Type B pancreatic cell (in vitro differentiated cells): ENCODE measurements around the gene PDE6G. TPM values are rescaled to one million over a fixed set of nuclear protein-coding genes. Genes with fewer than 3 reads are reported as not detected.

Source experiments
- DNase-seq: peaks from one replicate; pipeline ENCODE4 v3.0.0; 2021; ENCODE audit warnings: mixed read lengths; ENCODE audit not compliant: unreplicated experiment; ENCODE audit errors: extremely low spot score
- H3K27ac Mint-ChIP-seq: 2 replicates; pipeline ENCODE4 v1.8.0; 2021; ENCODE audit warnings: mild to moderate bottlenecking, mixed read lengths
- H3K27me3 Mint-ChIP-seq: 2 replicates; pipeline ENCODE4 v1.8.0; 2021; ENCODE audit warnings: mixed read lengths
- H3K36me3 Mint-ChIP-seq: 2 replicates; pipeline ENCODE4 v1.8.0; 2021; ENCODE audit warnings: mixed read lengths
- H3K4me1 Mint-ChIP-seq: one replicate; pipeline ENCODE4 v1.8.0; 2021; ENCODE audit warnings: mixed read lengths; ENCODE audit not compliant: unreplicated experiment
- H3K4me3 Mint-ChIP-seq: 2 replicates; pipeline ENCODE4 v1.8.0; 2021; ENCODE audit warnings: mild to moderate bottlenecking, mixed read lengths
- H3K9me3 Mint-ChIP-seq: 2 replicates; pipeline ENCODE4 v1.8.0; 2021; ENCODE audit warnings: mixed read lengths
- CTCF ChIP-seq: fragments of 200-600 bp; sonication (generic); conservative IDR thresholded peaks from 2 replicates; pipeline ENCODE4 v1.5.0; 2021; ENCODE audit warnings: antibody characterized with exemption, mild to moderate bottlenecking
- total RNA-seq: library from RNA; stranded (reverse); gene quantifications from 2 replicates; pipeline ENCODE4 v1.2.1, GENCODE V29; 2021; ENCODE audit warnings: low replicate concordance

PDE6G gene
- total RNA-seq, 1 donor from 2014 or later, result 0.97 TPM

GRCh38 chr17:81690549-81690948 lies 34.2 kb upstream of the PDE6G start:
- no peaks in the 10 kb centered on the region for H3K9me3 Mint-ChIP-seq
- TF ChIP-seq CTCF, result no peak
- DNase-seq, result no peak
- H3K27ac Mint-ChIP-seq, result no peak overlapping the region
- H3K4me3 Mint-ChIP-seq, result no peak overlapping the region
- H3K36me3 Mint-ChIP-seq, result no peaks in the 10 kb centered on the region
- H3K4me1 Mint-ChIP-seq, result no peaks in the 10 kb centered on the region
- no peaks in the 10 kb centered on the region for H3K27me3 Mint-ChIP-seq

- no peaks in the 10 kb centered on the region for H3K4me1 Mint-ChIP-seq
- no peak overlapping the region for H3K4me3 Mint-ChIP-seq
- H3K36me3 Mint-ChIP-seq, result no peaks in the 10 kb centered on the region
- no peaks in the 10 kb centered on the region for H3K9me3 Mint-ChIP-seq
- H3K27ac Mint-ChIP-seq, result peak overlapping the region; percentile 31
- no peaks in the 10 kb centered on the region for H3K27me3 Mint-ChIP-seq
- no peak for DNase-seq
- TF ChIP-seq CTCF, result no peak
These were observed 33.7 kb upstream of the PDE6G start for GRCh38 chr17:81690066-81690465.

GRCh38 chr17:81688616-81689015 lies 32.3 kb upstream of the PDE6G start:
- Mint-ChIP-seq H3K36me3 (peaks cover 3% of the 10 kb centered on the region), H3K27ac (no peak overlapping the region)

GRCh38 chr17:81687770-81688541 lies 31.6 kb upstream of the PDE6G start:
- Mint-ChIP-seq H3K4me1 (peaks cover 9% of the 10 kb centered on the region), H3K4me3 (no peak overlapping the region), H3K9me3 (no peaks in the 10 kb centered on the region), H3K36me3 (peaks cover 4% of the 10 kb centered on the region), H3K27ac (no peak overlapping the region), H3K27me3 (no peaks in the 10 kb centered on the region)
- no peak for TF ChIP-seq CTCF
- no peak for DNase-seq

More at GRCh38 chr17:81688616-81689015, 32.3 kb upstream of the PDE6G start:
- TF ChIP-seq CTCF, result no peak
- no peaks in the 10 kb centered on the region for H3K27me3 Mint-ChIP-seq
- no peak for DNase-seq
- no peaks in the 10 kb centered on the region for H3K9me3 Mint-ChIP-seq
- H3K4me1 Mint-ChIP-seq, result peaks cover 7% of the 10 kb centered on the region
- H3K4me3 Mint-ChIP-seq, result no peak overlapping the region

GRCh38 chr17:81686614-81687013 lies 30.3 kb upstream of the PDE6G start:
- Mint-ChIP-seq H3K4me3 (no peak overlapping the region), H3K27ac (no peak overlapping the region), H3K4me1 (peaks cover 14% of the 10 kb centered on the region), H3K36me3 (peaks cover 4% of the 10 kb centered on the region), H3K9me3 (no peaks in the 10 kb centered on the region), H3K27me3 (no peaks in the 10 kb centered on the region)
- TF ChIP-seq CTCF, result no peak
- DNase-seq, result no peak
